VCaP (cell line): ENCODE measurements around the gene CYP4V2.
"Not testable (repeated sequence)": the region's sequence is repeated elsewhere in the genome, so short reads cannot be mapped to it uniquely, and the experiment has no call there.

Experiments used
- H3K27ac ChIP-seq: fragments of 450-650 bp; 2 replicates; pipeline ENCODE4 v1.5.1; 2017
- CTCF ChIP-seq: fragments of 450-650 bp; conservative IDR thresholded peaks from 2 replicates; pipeline ENCODE4 v1.5.1; 2017; ENCODE audit warnings: mild to moderate bottlenecking, moderate library complexity

The CYP4V2 gene

GRCh38 chr4:186236126-186236525 lies 44.8 kb downstream of the CYP4V2 start:
- no peak overlapping the region for H3K27ac ChIP-seq
- TF ChIP-seq CTCF, result no peak

GRCh38 chr4:186240452-186240847 lies 49.1 kb downstream of the CYP4V2 start:
- TF ChIP-seq CTCF, result no peak
- H3K27ac ChIP-seq, result no peak overlapping the region

GRCh38 chr4:186240848-186241491 lies 49.6 kb downstream of the CYP4V2 start:
- TF ChIP-seq CTCF, result no peak
- H3K27ac ChIP-seq, result no peak overlapping the region

- no peak overlapping the region for H3K27ac ChIP-seq
- TF ChIP-seq CTCF, result no peak
Measured at GRCh38 chr4:186241616-186242015, 50.2 kb downstream of the CYP4V2 start.

GRCh38 chr4:186242031-186242430 lies 50.7 kb downstream of the CYP4V2 start:
- H3K27ac ChIP-seq, result not testable (repeated sequence)

- TF ChIP-seq CTCF, result no peak
- H3K27ac ChIP-seq, result no peak overlapping the region
Measured at GRCh38 chr4:186243331-186243730, 52.0 kb downstream of the CYP4V2 start.

GRCh38 chr4:186244835-186245234 lies 53.5 kb downstream of the CYP4V2 start:
- TF ChIP-seq CTCF, result no peak
- no peak overlapping the region for H3K27ac ChIP-seq

- not testable (repeated sequence) for H3K27ac ChIP-seq
Measured at GRCh38 chr4:186247062-186247752, 55.8 kb downstream of the CYP4V2 start.
